Mucosa of gallbladder (tissue), 1 donor: ENCODE data around the gene DSP. TPM values are rescaled to one million over a fixed set of nuclear protein-coding genes. Genes with fewer than 3 reads are reported as not detected.

Source experiments
- DNase-seq: peaks from one replicate; pipeline ENCODE4 v3.0.0-alpha.2; 2020; ENCODE audit warnings: low spot score
- total RNA-seq: library from RNA; stranded (reverse); gene quantifications from one replicate; pipeline ENCODE4 v1.2.1, GENCODE V29; 2021
- donor health status: DM: no; HTN: no; CAD: no.

DSP gene
- total RNA-seq, result 79.1 TPM

GRCh38 chr6:7541175-7542064 is at the start of gene DSP:
Gene DSP (plus strand): TSS chr6:7541671. CDS start chr6:7541916, 245 bp downstream.
- DNase-seq, result peak; percentile 78

- DNase-seq, result no peak
Observed at GRCh38 chr6:7493866-7494265, 47.6 kb upstream of the DSP start.

- no peak for DNase-seq
Observed at GRCh38 chr6:7494638-7495037, 46.8 kb upstream of the DSP start.

- no peak for DNase-seq
Observed at GRCh38 chr6:7496266-7496875, 45.1 kb upstream of the DSP start.

GRCh38 chr6:7500752-7501282 is 40.7 kb upstream of the DSP start:
- DNase-seq, result no peak

GRCh38 chr6:7502743-7503142 is 38.7 kb upstream of the DSP start:
- DNase-seq, result no peak

- DNase-seq, result no peak
Observed at GRCh38 chr6:7504041-7504440, 37.4 kb upstream of the DSP start.

GRCh38 chr6:7505189-7505699 is 36.2 kb upstream of the DSP start:
- peak; percentile 59 for DNase-seq

GRCh38 chr6:7507600-7507999 is 33.9 kb upstream of the DSP start:
- no peak for DNase-seq

- no peak for DNase-seq
Observed at GRCh38 chr6:7512320-7512719, 29.2 kb upstream of the DSP start.

GRCh38 chr6:7513529-7513928 is 27.9 kb upstream of the DSP start:
- DNase-seq, result no peak

- DNase-seq, result no peak
Observed at GRCh38 chr6:7515363-7515762, 26.1 kb upstream of the DSP start.

- DNase-seq, result no peak
Observed at GRCh38 chr6:7518877-7519276, 22.6 kb upstream of the DSP start.

GRCh38 chr6:7522873-7523272 is 18.6 kb upstream of the DSP start:
- no peak for DNase-seq

- no peak for DNase-seq
Observed at GRCh38 chr6:7523922-7524321, 17.5 kb upstream of the DSP start.

- DNase-seq, result no peak
Observed at GRCh38 chr6:7526755-7527154, 14.7 kb upstream of the DSP start.

- DNase-seq, result no peak
Observed at GRCh38 chr6:7528565-7528964, 12.9 kb upstream of the DSP start.

- no peak for DNase-seq
Observed at GRCh38 chr6:7529141-7529540, 12.3 kb upstream of the DSP start.

- peak; percentile 62 for DNase-seq
Observed at GRCh38 chr6:7532232-7532631, 9.2 kb upstream of the DSP start.

- DNase-seq, result no peak
Observed at GRCh38 chr6:7532821-7533220, 8.7 kb upstream of the DSP start.

GRCh38 chr6:7534192-7534591 is 7.3 kb upstream of the DSP start:
- DNase-seq, result no peak

GRCh38 chr6:7535498-7535897 is 6.0 kb upstream of the DSP start:
- DNase-seq, result no peak
